A549 (cell line): Measurements from ENCODE around the gene USP34. TPM values are rescaled to one million over a fixed set of nuclear protein-coding genes. Genes with fewer than 3 reads are reported as not detected.

Experiments used
- ATAC-seq, 2 experiments: fragments of 200-7000 bp in 1 of 2; fragments of >200 bp in 1 of 2; cut with Nextera tagmentation in 1 of 2; cut with Tn5 transposase in 1 of 2; 3 replicates each; pipeline versions ENCODE4 v1.8.0 to v1.9.1; 2018 to 2020; ENCODE audit warnings: mild to moderate bottlenecking in 1 of 2, moderate library complexity in 1 of 2
- CTCF ChIA-PET: fragments of 300-600 bp; sonication (Branson Sonifier 250); formaldehyde crosslinking; extraction: SDS; loops from one replicate; lab custom pipeline; 2021; ENCODE audit warnings: antibody characterized with exemption, inconsistent platforms; lab: Yijun Ruan, JAX
- POLR2A ChIA-PET: fragments of 350-600 bp; formaldehyde crosslinking; extraction: SDS; loops from one replicate; lab custom pipeline; 2021; ENCODE audit warnings: antibody characterized with exemption, inconsistent platforms; lab: Yijun Ruan, JAX
- DNase-seq, 2 experiments: peaks; one replicate each; pipeline versions ENCODE4 v3.0.0 to v3.0.0-alpha.2; 2011 to 2016; ENCODE audit warnings: low read depth in 1 of 2, low spot score in 1 of 2
- FAIRE-seq: peaks from 2 replicates; lab custom pipeline; 2011; peaks lifted over from hg19 to GRCh38; lab: Jason Lieb, UNC
- H3K27ac ChIP-seq, 2 experiments: fragments of >200 bp; sonication (Bioruptor Twin); formaldehyde crosslinking; 3 replicates each; pipeline ENCODE4 v1.5.1; 2016 to 2017
- H3K4me1 ChIP-seq: fragments of >200 bp; sonication (Bioruptor Twin); formaldehyde crosslinking; 3 replicates; pipeline ENCODE4 v1.6.1; 2016
- H3K4me2 ChIP-seq: fragments of >200 bp; sonication (Bioruptor Twin); formaldehyde crosslinking; 3 replicates; pipeline ENCODE4 v1.6.1; 2016
- H3K4me3 ChIP-seq: fragments of >200 bp; sonication (Bioruptor Twin); formaldehyde crosslinking; 3 replicates; pipeline ENCODE4 v1.5.1; 2016
- H3K9me3 ChIP-seq: fragments of >200 bp; sonication (Bioruptor Twin); formaldehyde crosslinking; 3 replicates; pipeline ENCODE4 v1.6.1; 2016
- BHLHE40 ChIP-seq: IDR thresholded peaks from 2 replicates; pipeline ENCODE4 v1.6.1; 2012; ENCODE audit warnings: low read depth, low read length, inconsistent platforms
- CEBPB ChIP-seq, 2 experiments: fragments of >200 bp in 1 of 2; sonication (Bioruptor Twin) in 1 of 2; formaldehyde crosslinking in 1 of 2; IDR thresholded peaks; 2 replicates each; pipeline ENCODE4 v1.6.1; 2012 to 2016
- EP300 ChIP-seq, 2 experiments: fragments of >200 bp; sonication (Bioruptor Twin); formaldehyde crosslinking; IDR thresholded peaks; 2 replicates in 1 of 2; 3 replicates in 1 of 2; pipeline ENCODE4 v1.6.1; 2016 to 2017
- ESRRA ChIP-seq: fragments of 150-350 bp; IDR thresholded peaks from 2 replicates; pipeline ENCODE4 v1.6.1; 2014; ENCODE audit warnings: mild to moderate bottlenecking, low read length, borderline replicate concordance
- FOSB ChIP-seq: fragments of 250-450 bp; sonication (Bioruptor Pico); IDR thresholded peaks from 2 replicates; pipeline ENCODE4 v1.5.0; 2020; ENCODE audit warnings: mild to moderate bottlenecking, moderate library complexity
- FOXS1 ChIP-seq: fragments of 250-450 bp; sonication (Bioruptor Pico); IDR thresholded peaks from 2 replicates; pipeline ENCODE4 v1.5.0; 2020; ENCODE audit warnings: mild to moderate bottlenecking, moderate library complexity
- HES2 ChIP-seq: fragments of >200 bp; sonication (Bioruptor Twin); formaldehyde crosslinking; IDR thresholded peaks from 2 replicates; pipeline ENCODE4 v1.6.1; 2016
- JUNB ChIP-seq: fragments of >200 bp; sonication (Bioruptor Twin); formaldehyde crosslinking; IDR thresholded peaks from 2 replicates; pipeline ENCODE4 v1.6.1; 2016
- KDM1A ChIP-seq: fragments of 200-600 bp; sonication (generic); IDR thresholded peaks from 2 replicates; pipeline ENCODE4 v1.6.1; 2016; ENCODE audit warnings: low read depth, mild to moderate bottlenecking
- KDM5A ChIP-seq: fragments of 200-600 bp; sonication (generic); IDR thresholded peaks from 2 replicates; pipeline ENCODE4 v1.6.1; 2016; ENCODE audit warnings: antibody characterized with exemption, mild to moderate bottlenecking
- MAFK ChIP-seq: fragments of 450-650 bp; IDR thresholded peaks from 2 replicates; pipeline ENCODE4 v1.6.1; 2014; ENCODE audit not compliant: partially characterized antibody
- MYC ChIP-seq: IDR thresholded peaks from 2 replicates; pipeline ENCODE4 v1.6.1; 2012; ENCODE audit warnings: mild to moderate bottlenecking, inconsistent platforms, low read length, improper control_type of control experiment, borderline replicate concordance
- NFE2L2 ChIP-seq: fragments of 150-350 bp; conservative IDR thresholded peaks from 2 replicates; pipeline ENCODE4 v1.6.1; 2014; ENCODE audit warnings: low read length
- POLR2A ChIP-seq: IDR thresholded peaks from 2 replicates; pipeline ENCODE4 v1.6.1; 2012; ENCODE audit warnings: mild to moderate bottlenecking, low read length
- RAD21 ChIP-seq, 2 experiments: fragments of >200 bp in 1 of 2; sonication (Bioruptor Twin) in 1 of 2; formaldehyde crosslinking in 1 of 2; IDR thresholded peaks in 1 of 2; conservative IDR thresholded peaks in 1 of 2; 2 replicates in 1 of 2; 3 replicates in 1 of 2; pipeline ENCODE4 v1.6.1; 2012 to 2018; ENCODE audit warnings: inconsistent platforms in 1 of 2
- RCOR1 ChIP-seq: fragments of 150-350 bp; IDR thresholded peaks from 2 replicates; pipeline ENCODE4 v1.6.1; 2014; ENCODE audit warnings: antibody characterized with exemption, low read length, low read depth
- RNF2 ChIP-seq: fragments of 200-600 bp; sonication (generic); IDR thresholded peaks from 2 replicates; pipeline ENCODE4 v1.6.1; 2016; ENCODE audit warnings: low read depth, mild to moderate bottlenecking, antibody characterized with exemption, moderate library complexity, borderline replicate concordance
- ZFP36 ChIP-seq: fragments of 450-650 bp; IDR thresholded peaks from 2 replicates; pipeline ENCODE4 v1.6.1; 2014; ENCODE audit warnings: borderline replicate concordance; ENCODE audit not compliant: partially characterized antibody
- ZNF302 ChIP-seq: fragments of 250-450 bp; sonication (Bioruptor Pico); IDR thresholded peaks from 2 replicates; pipeline ENCODE4 v1.9.0; 2021; ENCODE audit warnings: inconsistent platforms, mild to moderate bottlenecking, moderate library complexity
- WGBS: methylation state at CpG from one replicate; pipeline ENCODE4 v1.1.6; 2017; ENCODE audit errors: missing lambda C conversion rate; 5-methylcytosine and 5-hydroxymethylcytosine counted together
- polyA plus RNA-seq, 4 experiments: library from polyadenylated mRNA; depleted of rRNA in 3 of 4; stranded (reverse); fragments of >200 nt; fragmentation: RNase III in 1 of 4; extraction: RNeasy Plus Mini Kit Qiagen cat#74134 plus additional on column Dnase treatment in 1 of 4; gene quantifications; 2 replicates in 3 of 4; 3 replicates in 1 of 4; pipeline ENCODE4 v1.2.3, GENCODE V29; 2011 to 2017
- TF ChIP-seq, protein P1 (sequence below): fragments of 450-650 bp; IDR thresholded peaks from 2 replicates; pipeline ENCODE4 v1.6.1; 2014; ENCODE audit warnings: antibody characterized with exemption
- TF ChIP-seq, protein P2 (sequence below): IDR thresholded peaks from 2 replicates; pipeline ENCODE4 v1.6.1; 2012
- TF ChIP-seq, protein P3 (sequence below): fragments of 150-350 bp; IDR thresholded peaks from 2 replicates; pipeline ENCODE4 v1.6.1; 2014; ENCODE audit warnings: low read depth, mild to moderate bottlenecking, low read length

Gene USP34
- polyA plus RNA-seq, 2 of the 4 experiments (the other 2 are of a cell fraction) = 47.7 to 132 TPM

DNA sequence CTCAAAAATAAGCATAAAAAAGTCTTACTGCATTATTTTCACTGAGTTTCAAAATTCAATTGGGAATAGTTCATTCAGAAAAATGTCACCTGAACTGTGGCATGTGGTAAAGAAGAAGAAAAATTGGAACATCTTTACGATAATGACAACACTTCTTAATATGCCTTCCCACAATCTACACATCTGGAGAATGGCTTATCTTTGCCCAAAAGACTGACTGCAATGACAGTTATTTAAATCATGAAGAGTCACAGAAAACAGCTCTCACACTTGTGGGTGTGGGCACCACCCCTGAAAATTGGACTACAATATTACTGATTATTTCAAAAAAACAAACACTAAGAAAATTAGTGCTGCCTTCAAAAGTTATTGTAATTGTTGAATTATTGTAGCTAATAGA lies 152.3 kb downstream of the USP34 start:
- DNase-seq (no peak), ATAC-seq (no peak), FAIRE-seq (no peak)
- Histone ChIP-seq H3K27ac (no peak overlapping the region), H3K4me3 (no peak overlapping the region), H3K9me3 (no peaks in the 10 kb centered on the region), H3K4me1 (no peaks in the 10 kb centered on the region), H3K4me2 (no peak overlapping the region)
- TF ChIP-seq FOXS1 = no peak
- TF ChIP-seq MAFK = no peak
- TF ChIP-seq ESRRA = no peak
- TF ChIP-seq, protein P1, sequence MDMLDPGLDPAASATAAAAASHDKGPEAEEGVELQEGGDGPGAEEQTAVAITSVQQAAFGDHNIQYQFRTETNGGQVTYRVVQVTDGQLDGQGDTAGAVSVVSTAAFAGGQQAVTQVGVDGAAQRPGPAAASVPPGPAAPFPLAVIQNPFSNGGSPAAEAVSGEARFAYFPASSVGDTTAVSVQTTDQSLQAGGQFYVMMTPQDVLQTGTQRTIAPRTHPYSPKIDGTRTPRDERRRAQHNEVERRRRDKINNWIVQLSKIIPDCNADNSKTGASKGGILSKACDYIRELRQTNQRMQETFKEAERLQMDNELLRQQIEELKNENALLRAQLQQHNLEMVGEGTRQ = no peak
- no peak for TF ChIP-seq ZNF302 (CRISPR knock-in tag)
- TF ChIP-seq, protein P2, sequence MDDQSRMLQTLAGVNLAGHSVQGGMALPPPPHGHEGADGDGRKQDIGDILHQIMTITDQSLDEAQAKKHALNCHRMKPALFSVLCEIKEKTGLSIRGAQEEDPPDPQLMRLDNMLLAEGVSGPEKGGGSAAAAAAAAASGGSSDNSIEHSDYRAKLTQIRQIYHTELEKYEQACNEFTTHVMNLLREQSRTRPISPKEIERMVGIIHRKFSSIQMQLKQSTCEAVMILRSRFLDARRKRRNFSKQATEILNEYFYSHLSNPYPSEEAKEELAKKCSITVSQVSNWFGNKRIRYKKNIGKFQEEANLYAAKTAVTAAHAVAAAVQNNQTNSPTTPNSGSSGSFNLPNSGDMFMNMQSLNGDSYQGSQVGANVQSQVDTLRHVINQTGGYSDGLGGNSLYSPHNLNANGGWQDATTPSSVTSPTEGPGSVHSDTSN = no peak
- ChIA-PET POLR2A (no interaction called here), CTCF (interaction anchor here (0.8 to 0.9 kb wide), 2 partner anchors 34 to 100 kb away, joined by 3 read pairs; no protein-coding TSS in a partner anchor)
- WGBS = 90% methylated on average over 1 of the region's 1 CpG

GRCh38 chr2:61295981-61296380 lies 174.9 kb downstream of the USP34 start:
- H3K27ac ChIP-seq = no peak overlapping the region
- WGBS = 83% methylated on average over 3 of the region's 3 CpGs
- no peaks in the 10 kb centered on the region for H3K9me3 ChIP-seq
- H3K4me3 ChIP-seq = no peak overlapping the region
- POLR2A ChIA-PET = no interaction called here
- no peak overlapping the region for H3K4me2 ChIP-seq
- no peak for ATAC-seq
- H3K4me1 ChIP-seq = no peaks in the 10 kb centered on the region
- no peak for DNase-seq
- CTCF ChIA-PET = no interaction called here
- TF ChIP-seq MYC = no peak
- no peak for TF ChIP-seq ZFP36
- TF ChIP-seq RAD21 (conservative IDR thresholded peaks at IDR 0.05 in 1 of 2, IDR thresholded peaks at IDR 0.05 in 1 of 2) = no peak
- no peak for TF ChIP-seq HES2
- TF ChIP-seq JUNB = no peak
- TF ChIP-seq CEBPB (IDR thresholded peaks at IDR 0.05) = no peak
- no peak for TF ChIP-seq RCOR1
- TF ChIP-seq RNF2 = no peak
- TF ChIP-seq FOXS1 = no peak
- no peak for TF ChIP-seq POLR2A
- TF ChIP-seq BHLHE40 = no peak
- TF ChIP-seq, protein P3, sequence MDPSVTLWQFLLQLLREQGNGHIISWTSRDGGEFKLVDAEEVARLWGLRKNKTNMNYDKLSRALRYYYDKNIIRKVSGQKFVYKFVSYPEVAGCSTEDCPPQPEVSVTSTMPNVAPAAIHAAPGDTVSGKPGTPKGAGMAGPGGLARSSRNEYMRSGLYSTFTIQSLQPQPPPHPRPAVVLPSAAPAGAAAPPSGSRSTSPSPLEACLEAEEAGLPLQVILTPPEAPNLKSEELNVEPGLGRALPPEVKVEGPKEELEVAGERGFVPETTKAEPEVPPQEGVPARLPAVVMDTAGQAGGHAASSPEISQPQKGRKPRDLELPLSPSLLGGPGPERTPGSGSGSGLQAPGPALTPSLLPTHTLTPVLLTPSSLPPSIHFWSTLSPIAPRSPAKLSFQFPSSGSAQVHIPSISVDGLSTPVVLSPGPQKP = no peak
- no peak for TF ChIP-seq FOSB
- TF ChIP-seq EP300 (IDR thresholded peaks at IDR 0.05) = no peak
- TF ChIP-seq KDM5A = no peak
- FAIRE-seq = no peak

DNA sequence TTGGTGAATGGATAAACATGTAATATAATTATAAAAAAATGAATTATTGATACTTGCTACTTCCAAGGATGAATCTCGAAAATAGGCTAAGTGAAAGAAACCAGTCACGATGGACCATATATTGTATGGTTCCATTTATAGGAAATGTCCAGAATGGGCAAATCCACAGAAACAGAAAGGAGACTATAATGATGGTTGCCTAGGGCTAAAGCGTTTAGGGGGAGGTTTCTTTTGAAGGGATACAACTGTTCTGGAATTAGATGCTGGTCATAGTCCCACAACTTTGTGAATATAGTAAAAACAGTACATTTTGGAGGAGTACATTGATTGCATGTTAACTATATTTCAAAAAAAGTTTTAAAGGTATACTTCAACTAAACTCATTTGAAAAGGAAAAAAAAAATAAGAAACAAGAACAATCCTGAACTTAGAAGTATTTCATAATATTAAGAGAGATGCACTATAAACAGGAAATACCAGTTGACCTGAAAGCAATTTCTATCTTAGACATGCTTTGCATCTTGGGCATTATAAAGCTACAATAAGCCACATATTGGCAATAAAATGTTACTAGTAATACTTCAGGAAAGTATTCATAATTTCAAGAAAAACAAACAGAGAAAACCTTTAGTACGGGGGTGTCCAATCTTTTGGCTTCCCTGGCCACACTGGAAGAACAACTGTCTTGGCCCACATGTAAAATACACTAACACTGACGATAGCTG lies 178.9 kb downstream of the USP34 start:
- H3K9me3 ChIP-seq = no peaks in the 10 kb centered on the region
- DNase-seq (no peak), ATAC-seq (no peak), FAIRE-seq (no peak)
- peaks cover 10% of the 10 kb centered on the region; the same call in 2 of the 3 replicates for H3K4me1 ChIP-seq
- TF ChIP-seq KDM1A (no peak), NFE2L2 (no peak)
- no peak overlapping the region for H3K27ac ChIP-seq
- CTCF ChIA-PET = interaction anchor here (0.7 to 1.8 kb wide), 2 partner anchors 15 to 141 kb away, joined by 3 to 4 read pairs; no protein-coding TSS in a partner anchor
- H3K4me3 ChIP-seq = no peak overlapping the region
- POLR2A ChIA-PET = no interaction called here
- 81% methylated on average over 5 of the region's 5 CpGs for WGBS
- no peak overlapping the region for H3K4me2 ChIP-seq
